ENCODE data around the gene C21orf58.

The C21orf58 gene

DNA sequence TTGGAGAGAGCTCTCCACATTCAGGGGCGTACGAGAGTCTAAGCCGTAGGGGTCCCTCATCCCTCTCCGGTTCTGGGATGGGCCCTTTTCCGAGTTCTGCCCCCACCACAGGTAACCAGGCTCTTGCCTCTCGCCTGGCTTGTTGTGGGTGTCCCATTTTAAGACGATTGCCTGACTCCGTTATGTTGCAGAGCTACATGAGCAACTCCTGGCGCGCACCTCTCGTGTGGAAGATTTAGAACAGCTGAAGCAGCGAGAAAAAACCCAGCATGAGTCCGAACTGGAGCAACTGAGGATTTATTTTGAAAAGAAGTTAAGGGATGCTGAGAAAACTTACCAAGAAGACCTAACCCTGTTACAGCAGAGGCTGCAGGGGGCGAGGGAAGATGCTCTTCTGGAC is 29.2 kb upstream of the C21orf58 start:
- DNase-seq: no peak

- no peak for DNase-seq
These were observed 28.5 kb upstream of the C21orf58 start for GRCh38 chr21:46352164-46352515.

GRCh38 chr21:46351476-46352163 is 27.9 kb upstream of the C21orf58 start:
- DNase-seq: no peak

- no peak for DNase-seq
These were observed 27.3 kb upstream of the C21orf58 start for GRCh38 chr21:46350981-46351380.

DNA sequence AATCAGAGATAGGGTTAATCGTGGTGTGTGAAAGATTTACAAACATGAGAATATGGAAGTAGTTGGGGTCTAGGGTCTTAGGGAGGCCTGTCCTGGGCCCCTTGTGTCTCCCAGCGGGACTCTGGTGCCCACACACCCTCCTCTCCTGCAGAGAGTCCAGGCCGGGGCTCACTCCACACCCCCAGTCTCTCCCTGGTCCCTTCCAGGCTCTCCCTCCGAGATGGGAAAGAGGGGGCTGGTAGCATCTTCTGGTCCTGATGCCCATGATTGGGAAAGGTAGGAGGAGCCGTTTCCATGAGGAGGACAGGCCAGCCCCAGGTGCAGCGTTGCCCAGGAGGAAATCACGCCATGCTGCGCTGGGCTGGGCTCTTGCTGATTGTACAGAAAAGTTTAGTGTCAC is 26.9 kb upstream of the C21orf58 start:
- no peak for DNase-seq

DNA sequence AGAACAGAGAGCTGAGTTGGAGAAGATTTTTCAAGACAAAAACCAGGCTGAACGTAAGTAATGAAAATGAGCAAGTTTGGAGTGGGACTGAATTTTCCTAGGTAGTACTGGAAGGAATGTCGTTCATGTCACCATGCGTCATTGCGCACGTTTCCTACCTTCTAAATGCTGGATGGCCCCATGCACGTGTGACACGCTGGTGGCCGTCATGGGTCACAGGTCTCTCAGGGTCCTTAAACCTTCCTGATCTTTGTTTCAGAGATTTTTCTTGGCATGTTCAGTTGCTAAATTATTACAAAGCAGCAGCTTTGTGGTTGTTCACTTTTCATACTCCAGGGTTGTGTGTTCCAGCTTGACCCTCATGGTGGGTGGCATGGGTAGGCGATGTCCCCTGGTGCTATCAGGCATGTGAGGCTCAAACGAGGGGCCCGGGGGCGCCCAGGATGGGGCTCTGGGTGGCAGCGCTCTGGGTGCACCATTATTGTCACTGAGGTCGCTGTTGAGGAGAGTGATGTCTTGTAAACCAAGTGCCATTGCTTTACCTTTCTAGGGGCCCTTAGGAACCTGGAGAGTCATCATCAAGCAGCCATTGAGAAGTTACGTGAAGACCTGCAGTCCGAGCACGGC is 25.6 kb upstream of the C21orf58 start:
- DNase-seq: no peak

GRCh38 chr21:46347791-46348381 is 24.2 kb upstream of the C21orf58 start:
- peak; percentile 12 for DNase-seq

- no peak for DNase-seq
These were observed 23.5 kb upstream of the C21orf58 start for GRCh38 chr21:46347203-46347550.

DNA sequence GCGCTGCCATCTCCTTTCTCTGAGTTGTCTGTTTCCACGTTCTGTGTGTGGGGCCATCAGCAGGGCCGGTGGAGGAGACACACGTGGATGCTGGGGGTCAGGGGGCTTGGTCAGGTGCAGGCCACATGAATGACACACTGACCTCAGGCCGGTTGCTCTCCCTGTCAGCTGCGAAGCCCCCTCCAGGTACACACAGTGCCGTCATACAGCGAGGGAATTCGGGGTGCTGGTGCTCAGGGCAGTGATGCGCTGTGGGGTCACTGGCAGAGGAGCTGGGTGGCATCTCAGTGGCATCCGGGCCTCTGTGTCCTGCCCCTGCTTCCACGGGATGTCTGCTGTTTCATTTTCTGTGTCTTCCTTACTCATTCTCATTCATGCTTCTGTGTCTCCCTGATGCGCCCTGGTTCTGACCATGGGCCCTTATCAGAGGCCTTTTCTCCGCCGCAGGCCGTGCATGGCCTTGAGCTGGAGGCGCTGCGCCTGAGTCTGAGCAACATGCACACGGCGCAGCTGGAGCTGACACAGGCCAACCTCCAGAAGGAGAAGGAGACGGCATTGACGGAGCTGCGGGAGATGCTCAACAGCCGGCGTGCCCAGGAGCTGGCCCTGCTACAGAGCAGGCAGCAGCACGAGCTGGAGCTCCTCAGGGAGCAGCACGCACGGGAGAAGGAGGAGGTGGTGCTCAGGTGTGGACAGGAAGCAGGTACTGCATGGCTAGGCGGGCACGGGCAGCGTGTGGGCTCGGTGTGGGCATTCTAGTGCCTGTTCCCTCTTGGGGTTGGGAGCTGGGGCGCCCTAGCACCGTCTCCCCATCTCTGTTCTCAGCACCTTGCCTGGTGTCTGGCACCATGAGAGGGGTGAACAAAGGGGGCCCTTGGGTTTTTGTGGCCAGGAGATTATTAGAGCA is 22.9 kb upstream of the C21orf58 start:
- no peak for DNase-seq

DNA sequence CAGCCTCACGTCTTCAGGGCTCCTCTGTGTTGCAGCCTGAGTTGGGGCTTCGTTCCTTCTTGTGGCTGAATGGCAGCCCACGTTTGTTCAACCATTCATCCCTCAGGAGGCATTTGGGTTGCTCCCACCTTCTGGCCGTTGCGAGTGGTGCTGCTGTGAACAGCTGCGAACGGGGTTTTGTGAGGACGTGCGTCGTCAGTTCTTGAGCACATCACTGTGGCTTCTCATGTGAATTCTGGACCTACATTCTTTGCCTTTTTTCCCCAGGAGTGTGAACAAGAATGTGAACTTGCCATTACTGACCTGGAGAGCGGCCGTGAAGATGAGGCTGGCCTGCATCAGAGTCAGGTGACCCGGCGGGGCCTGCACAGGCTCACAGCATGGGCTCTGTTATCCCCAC is 22.2 kb upstream of the C21orf58 start:
- DNase-seq: no peak

DNA sequence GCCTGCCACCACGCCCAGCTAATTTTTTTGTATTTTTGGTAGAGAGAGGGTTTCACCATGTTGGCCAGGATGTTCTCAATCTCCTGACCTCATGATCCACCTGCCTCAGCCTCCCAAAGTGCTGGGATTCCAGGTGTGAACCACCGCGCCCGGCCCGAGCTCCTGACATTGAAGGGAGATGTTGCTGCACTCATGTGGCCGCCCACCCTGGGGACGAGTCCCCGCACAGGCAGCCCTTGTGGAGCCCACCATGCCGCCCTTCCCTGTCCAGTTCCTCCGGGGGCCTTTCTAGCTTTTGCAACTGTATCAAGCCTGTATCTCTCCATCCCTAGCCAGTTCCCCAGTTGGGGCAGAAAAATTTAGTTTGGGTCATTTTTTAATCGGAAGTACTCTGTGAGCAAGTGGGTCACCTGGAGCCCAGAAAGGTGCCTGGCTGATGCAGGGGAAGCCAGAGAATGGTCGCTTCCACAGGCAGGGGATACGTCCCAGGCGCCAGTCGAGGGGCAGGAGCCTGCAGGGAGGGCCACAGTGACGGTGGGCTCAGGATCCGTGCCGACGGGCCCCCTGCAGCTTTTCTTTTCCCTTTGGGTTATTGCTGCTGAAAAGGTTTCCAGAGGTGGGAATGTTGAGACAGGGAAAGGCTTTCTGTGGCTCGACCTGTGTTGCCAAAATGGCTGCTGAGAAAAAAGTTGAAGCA is 20.7 kb upstream of the C21orf58 start:
- no peak for DNase-seq

- DNase-seq: no peak
These were observed 17.3 kb upstream of the C21orf58 start for GRCh38 chr21:46340998-46341397.

DNA sequence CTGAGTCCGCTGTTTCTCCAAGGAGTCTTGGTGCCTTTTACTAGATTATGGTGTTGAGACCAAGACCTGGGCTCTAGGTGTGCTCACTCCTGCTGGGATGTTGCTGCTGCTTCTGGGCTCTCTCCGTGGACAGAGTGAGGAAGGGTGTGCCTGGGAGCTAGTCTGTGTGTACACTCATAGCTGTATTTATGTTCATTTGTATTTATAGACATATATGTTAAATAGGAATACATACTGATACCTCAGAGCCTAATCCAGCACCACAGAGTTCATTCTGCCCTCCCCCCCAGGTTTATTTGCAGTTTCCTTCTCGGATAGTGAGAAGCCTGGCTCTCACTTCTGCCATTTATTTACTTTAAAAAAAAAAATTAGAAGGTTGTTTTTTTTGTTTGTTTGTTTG is 12.9 kb upstream of the C21orf58 start:
- DNase-seq: no peak

DNA sequence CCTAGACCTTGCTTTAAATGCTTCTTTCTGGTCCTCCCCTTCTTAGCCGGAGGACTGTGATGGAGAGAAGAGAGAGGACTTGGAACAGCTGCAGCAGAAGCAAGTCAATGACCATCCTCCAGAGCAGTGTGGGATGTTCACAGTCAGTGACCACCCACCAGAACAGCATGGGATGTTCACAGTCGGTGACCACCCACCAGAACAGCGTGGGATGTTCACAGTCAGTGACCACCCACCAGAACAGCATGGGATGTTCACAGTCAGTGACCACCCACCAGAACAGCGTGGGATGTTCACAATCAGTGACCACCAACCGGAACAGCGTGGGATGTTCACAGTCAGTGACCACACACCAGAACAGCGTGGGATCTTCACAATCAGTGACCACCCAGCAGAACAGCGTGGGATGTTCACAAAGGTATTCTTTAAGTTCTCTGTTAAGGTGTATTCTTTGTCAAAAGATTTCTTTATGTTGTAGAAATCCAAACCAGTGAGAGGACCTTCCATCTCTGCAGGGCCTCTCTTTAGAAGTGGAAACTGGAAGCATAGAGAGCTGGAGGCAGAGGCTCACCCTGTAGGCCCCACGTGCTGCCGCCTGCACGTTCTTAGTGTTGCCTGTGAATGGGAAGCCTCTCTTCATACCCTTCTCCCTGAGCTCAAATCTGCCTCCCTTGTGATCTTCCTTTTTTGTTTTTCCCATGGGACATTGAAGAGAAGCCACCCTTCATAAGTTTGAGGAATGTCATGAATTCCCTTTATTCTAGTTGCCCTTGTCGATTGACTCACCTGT is 10.9 kb upstream of the C21orf58 start:
- DNase-seq: no peak

DNA sequence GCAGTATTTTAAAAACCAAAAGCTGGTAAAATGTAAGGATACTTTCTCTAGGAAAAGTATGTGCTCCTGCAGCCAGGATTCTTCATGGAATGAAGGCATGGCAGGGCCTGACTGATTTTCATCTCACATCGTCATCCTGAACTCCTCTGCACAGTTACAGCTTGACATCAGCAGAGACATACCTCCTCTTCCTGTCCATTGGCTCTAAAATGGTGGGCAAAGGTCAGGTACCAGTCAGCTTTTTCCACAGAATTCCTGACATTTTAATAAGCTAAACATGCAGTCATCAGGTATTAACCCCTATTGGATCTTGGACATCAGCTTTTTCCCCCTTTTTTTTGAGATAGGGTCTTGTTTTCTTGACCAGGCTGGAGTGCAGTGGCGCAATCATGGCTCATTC is 6.1 kb upstream of the C21orf58 start:
- no peak for DNase-seq

- no peak for DNase-seq
These were observed 4.5 kb upstream of the C21orf58 start for GRCh38 chr21:46328151-46328550.

DNA sequence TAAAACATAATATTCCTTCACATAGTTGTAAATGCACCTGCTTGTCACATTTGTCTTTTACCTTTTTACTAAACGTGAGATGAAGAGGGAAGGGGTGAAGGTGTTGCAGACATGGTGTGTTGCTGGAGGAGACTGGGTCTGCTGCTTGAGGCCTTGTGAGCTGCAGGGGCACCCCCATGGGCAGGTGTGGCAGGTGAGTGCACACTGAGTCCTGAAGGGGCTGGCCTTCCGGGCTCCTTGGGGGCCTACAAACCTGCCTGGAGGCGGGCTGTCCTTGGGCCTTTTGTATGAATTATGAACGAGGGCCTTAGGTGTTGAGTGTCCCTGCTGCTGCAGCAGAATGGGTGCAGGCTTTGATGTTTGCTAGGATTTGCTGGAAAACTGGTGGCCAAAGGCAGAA is 4.0 kb upstream of the C21orf58 start:
- no peak for DNase-seq

DNA sequence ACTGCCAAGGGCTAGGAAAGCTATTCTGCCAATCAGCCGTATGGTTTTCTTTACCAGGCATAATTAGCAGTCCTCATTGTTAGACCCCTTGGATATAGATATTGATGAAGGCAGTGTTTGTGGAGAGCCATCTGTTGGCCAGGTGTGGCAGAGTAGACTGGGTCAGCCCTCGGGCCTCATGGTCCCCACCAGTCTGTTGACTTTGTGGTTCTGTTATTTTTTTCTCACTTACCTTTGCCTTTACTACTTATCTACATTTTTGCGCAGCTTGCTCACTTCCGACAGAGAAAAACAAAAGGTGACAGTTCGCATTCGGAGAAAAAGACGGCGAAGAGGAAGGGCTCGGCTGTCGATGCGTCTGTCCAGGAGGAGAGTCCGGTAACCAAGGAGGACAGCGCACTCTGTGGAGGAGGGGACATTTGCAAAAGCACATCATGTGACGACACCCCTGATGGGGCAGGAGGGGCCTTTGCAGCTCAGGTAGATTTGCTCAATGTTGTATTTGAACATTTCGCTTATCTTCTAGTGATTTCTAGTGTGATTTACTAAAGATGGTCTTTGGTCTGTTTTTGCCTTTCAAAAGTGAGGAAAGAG is 2.5 kb upstream of the C21orf58 start:
- no peak for DNase-seq

GRCh38 chr21:46325073-46325912 is 1.6 kb upstream of the C21orf58 start:
- DNase-seq: peak; percentile 72

DNA sequence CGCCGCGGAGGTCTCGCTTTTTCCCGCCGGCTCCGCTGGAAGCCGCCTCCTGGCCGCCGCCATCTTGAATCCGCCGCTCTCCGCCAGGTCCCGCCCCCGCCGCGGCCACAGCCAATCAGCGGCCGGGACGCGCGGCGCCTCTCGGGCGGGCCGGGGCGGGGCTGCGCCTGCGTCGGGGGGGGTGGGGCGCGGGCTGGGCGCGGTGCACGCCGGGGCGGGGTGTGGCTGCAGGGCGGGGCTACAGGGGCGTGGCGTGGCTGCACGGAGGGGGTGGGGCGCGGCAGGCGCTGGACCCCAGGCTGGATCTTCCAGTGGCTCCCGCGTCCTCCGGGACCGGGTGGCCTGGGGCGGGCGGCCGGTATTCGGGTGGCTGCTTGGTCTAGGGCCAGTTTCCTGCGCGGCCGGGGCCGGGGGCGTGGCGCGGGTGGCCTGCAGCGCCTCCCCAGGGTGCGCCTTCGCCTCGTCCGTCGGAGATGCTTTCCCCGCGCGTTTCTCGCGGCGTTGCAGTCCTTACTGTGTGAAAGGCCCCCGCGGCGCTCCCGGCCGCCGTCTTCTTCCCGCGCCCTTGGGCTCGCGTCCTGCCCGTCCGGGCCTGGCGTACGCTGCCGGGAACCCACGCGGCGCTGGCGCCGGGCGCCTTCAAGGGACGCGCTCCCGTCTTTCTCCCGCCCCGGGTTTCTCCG is 861 bp upstream of the C21orf58 start:
- peak; percentile 88 for DNase-seq
